Glutamatergic neuron (in vitro differentiated cells): ENCODE measurements around the gene EGLN3. TPM values are rescaled to one million over a fixed set of nuclear protein-coding genes. Genes with fewer than 3 reads are reported as not detected.
"Not testable (repeated sequence)": the region's sequence is repeated elsewhere in the genome, so short reads cannot be mapped to it uniquely, and the experiment has no call there.

ENCODE experiments used
- DNase-seq: peaks from one replicate; pipeline ENCODE4 v3.0.0; 2022
- H3K27ac Mint-ChIP-seq: one replicate; pipeline ENCODE4 v1.8.0; 2020; ENCODE audit warnings: mild to moderate bottlenecking, mixed read lengths, inconsistent platforms; ENCODE audit not compliant: unreplicated experiment
- H3K27me3 Mint-ChIP-seq: one replicate; pipeline ENCODE4 v1.8.0; 2020; ENCODE audit warnings: mild to moderate bottlenecking, moderate library complexity, mixed read lengths, inconsistent platforms; ENCODE audit not compliant: unreplicated experiment
- H3K36me3 Mint-ChIP-seq: one replicate; pipeline ENCODE4 v1.8.0; 2020; ENCODE audit warnings: mild to moderate bottlenecking, mixed read lengths, inconsistent platforms; ENCODE audit not compliant: unreplicated experiment
- H3K4me1 Mint-ChIP-seq: one replicate; pipeline ENCODE4 v1.8.0; 2020; ENCODE audit warnings: mild to moderate bottlenecking, low read depth, mixed read lengths, inconsistent platforms; ENCODE audit not compliant: unreplicated experiment
- H3K4me3 Mint-ChIP-seq: one replicate; pipeline ENCODE4 v1.8.0; 2020; ENCODE audit warnings: mild to moderate bottlenecking, mixed read lengths, inconsistent platforms; ENCODE audit not compliant: unreplicated experiment
- H3K9me3 Mint-ChIP-seq: one replicate; pipeline ENCODE4 v1.8.0; 2020; ENCODE audit warnings: mild to moderate bottlenecking, moderate library complexity, mixed read lengths, inconsistent platforms; ENCODE audit not compliant: unreplicated experiment
- total RNA-seq: library from RNA; stranded (reverse); fragmentation: NEBNext Ultra II Directional; extraction: Animal tissue kit (Norgen Biotek cat#: 25700); gene quantifications from one replicate; pipeline ENCODE4 v1.2.1, GENCODE V29; 2021; ENCODE audit not compliant: unreplicated experiment
- TF ChIP-seq, protein P1 (sequence below): fragments of 200-600 bp; sonication (generic); IDR thresholded peaks from one replicate; pipeline ENCODE4 v1.5.0; 2021; ENCODE audit not compliant: partially characterized antibody, unreplicated experiment

EGLN3 gene
- total RNA-seq, 1 donor from 2014 or later = 1.9 TPM

DNA sequence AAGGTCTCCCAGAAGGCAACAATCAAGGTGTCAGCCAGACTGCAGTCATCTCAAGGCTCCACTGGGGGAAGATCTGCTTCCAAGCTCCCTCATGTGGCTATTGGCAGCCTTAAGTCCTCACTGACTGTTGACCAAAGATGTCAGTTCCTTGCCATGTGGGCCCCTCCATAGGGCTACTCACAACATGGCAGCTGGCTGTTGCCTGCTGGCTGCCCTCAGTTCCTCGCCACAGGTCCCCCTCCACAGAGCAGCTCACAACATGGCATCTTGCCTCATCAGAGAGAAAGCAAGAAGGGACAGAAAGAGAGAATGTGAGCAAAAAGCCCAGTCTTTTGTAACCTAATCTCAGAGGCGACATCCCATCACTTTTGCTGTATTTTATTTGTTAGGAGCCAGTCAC, 34.4 kb upstream of the EGLN3 start:
- no peaks in the 10 kb centered on the region for H3K36me3 Mint-ChIP-seq
- peaks cover 2% of the 10 kb centered on the region for H3K27me3 Mint-ChIP-seq
- H3K27ac Mint-ChIP-seq = no peak overlapping the region
- TF ChIP-seq, protein P1, sequence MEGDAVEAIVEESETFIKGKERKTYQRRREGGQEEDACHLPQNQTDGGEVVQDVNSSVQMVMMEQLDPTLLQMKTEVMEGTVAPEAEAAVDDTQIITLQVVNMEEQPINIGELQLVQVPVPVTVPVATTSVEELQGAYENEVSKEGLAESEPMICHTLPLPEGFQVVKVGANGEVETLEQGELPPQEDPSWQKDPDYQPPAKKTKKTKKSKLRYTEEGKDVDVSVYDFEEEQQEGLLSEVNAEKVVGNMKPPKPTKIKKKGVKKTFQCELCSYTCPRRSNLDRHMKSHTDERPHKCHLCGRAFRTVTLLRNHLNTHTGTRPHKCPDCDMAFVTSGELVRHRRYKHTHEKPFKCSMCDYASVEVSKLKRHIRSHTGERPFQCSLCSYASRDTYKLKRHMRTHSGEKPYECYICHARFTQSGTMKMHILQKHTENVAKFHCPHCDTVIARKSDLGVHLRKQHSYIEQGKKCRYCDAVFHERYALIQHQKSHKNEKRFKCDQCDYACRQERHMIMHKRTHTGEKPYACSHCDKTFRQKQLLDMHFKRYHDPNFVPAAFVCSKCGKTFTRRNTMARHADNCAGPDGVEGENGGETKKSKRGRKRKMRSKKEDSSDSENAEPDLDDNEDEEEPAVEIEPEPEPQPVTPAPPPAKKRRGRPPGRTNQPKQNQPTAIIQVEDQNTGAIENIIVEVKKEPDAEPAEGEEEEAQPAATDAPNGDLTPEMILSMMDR = no peak
- no peak overlapping the region for H3K4me3 Mint-ChIP-seq
- DNase-seq = no peak
- H3K4me1 Mint-ChIP-seq = peaks cover 6% of the 10 kb centered on the region
- peaks cover 7% of the 10 kb centered on the region for H3K9me3 Mint-ChIP-seq

DNA sequence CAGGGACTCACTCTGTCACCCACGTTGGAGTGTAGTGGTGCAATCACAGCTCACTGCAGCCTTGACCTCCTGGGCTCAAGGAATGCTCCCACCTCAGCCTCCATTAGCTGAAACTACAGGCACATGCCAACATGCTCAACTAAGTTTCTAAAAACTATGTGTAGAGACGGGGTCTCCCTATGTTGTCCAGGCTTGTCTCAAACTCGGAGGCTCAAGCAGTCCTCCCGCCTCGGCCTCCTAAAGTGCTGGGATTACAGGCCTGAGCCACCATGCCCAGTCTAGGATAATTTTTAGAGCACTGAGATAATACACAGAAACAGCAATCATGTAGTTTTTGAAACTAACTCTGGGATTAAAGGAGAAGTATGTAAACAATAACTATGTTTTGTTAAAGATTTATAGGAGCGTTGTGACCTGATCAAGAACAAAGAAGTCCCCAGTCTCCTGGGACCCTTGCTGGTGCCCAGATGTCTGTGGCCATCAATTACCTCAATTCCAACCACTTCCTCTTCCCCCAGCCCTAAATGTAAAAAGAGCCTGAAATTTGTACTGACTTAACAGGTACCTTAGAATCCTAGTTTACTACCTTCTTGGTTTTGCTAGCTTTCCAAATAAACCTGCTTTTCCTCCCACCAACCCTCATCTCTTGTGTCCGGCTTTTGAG, 28.9 kb upstream of the EGLN3 start:
- Mint-ChIP-seq H3K9me3 (peaks cover 5% of the 10 kb centered on the region), H3K36me3 (no peaks in the 10 kb centered on the region), H3K4me1 (no peaks in the 10 kb centered on the region), H3K27me3 (no peaks in the 10 kb centered on the region), H3K4me3 (no peak overlapping the region), H3K27ac (no peak overlapping the region)
- no peak for DNase-seq
- TF ChIP-seq, protein P1 = no peak

DNA sequence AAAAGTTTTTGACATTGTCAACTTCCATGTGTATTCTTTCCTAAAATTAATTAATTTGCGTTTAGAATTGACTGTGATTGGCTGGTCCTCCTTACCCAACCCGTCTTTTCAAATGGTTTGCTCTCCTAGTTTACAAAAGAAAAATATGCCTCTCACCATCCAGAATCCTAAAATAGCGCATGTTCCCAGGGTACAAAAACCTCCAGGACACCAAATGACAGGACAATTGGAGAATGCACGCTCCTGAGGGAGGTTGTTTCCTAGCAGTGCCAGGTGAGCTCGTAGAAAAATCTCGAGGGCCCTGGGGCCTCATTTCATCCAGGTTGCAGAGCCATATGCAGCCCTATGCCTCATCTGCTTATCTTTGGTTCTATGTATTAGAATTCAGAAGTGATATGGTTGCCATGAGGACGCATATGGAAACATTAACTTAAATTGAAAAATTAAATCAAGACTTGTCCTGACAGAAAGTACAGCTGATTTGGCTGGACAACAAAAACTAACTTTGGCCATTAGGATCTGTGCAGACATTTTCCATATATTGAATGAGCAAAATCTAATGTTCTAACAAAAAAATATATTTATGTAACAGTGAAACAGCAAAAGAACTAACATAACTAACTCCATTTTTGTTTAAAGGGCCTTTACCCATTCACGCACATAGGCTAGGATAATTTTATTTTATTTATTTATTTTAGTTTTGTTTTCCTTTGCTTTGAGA, 28.2 kb upstream of the EGLN3 start:
- H3K36me3 Mint-ChIP-seq = no peaks in the 10 kb centered on the region
- H3K9me3 Mint-ChIP-seq = peaks cover 5% of the 10 kb centered on the region
- TF ChIP-seq, protein P1 = no peak
- no peak for DNase-seq
- H3K27me3 Mint-ChIP-seq = no peaks in the 10 kb centered on the region
- no peak overlapping the region for H3K4me3 Mint-ChIP-seq
- no peaks in the 10 kb centered on the region for H3K4me1 Mint-ChIP-seq
- no peak overlapping the region for H3K27ac Mint-ChIP-seq

DNA sequence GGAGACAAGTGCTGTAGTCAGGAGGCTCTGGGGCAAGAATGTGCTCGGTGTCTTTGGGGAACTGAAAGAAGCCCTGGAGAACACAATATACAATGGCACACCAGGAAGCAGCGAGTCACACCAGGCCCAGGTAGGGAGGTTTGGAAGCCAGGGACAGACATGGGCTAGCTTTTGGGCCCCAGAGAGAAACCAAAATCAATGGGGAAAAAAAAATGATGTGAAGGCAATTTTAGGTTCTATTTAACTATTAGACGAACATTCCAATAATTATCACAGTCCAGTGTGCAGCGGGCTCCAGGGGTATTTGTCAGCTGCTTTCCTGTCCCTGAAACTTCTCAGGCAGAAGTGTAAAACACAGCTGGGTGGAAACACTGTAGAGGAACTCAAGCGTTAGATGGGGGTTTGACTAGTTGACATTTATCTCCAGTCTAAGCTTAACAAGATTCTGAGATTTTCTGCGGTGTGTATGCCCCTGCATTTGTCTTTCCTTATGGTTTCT, 21.8 kb upstream of the EGLN3 start:
- H3K4me3 Mint-ChIP-seq = no peak overlapping the region
- no peaks in the 10 kb centered on the region for H3K4me1 Mint-ChIP-seq
- no peaks in the 10 kb centered on the region for H3K36me3 Mint-ChIP-seq
- peaks cover 5% of the 10 kb centered on the region for H3K9me3 Mint-ChIP-seq
- no peaks in the 10 kb centered on the region for H3K27me3 Mint-ChIP-seq
- TF ChIP-seq, protein P1 = no peak
- H3K27ac Mint-ChIP-seq = no peak overlapping the region
- DNase-seq = no peak

DNA sequence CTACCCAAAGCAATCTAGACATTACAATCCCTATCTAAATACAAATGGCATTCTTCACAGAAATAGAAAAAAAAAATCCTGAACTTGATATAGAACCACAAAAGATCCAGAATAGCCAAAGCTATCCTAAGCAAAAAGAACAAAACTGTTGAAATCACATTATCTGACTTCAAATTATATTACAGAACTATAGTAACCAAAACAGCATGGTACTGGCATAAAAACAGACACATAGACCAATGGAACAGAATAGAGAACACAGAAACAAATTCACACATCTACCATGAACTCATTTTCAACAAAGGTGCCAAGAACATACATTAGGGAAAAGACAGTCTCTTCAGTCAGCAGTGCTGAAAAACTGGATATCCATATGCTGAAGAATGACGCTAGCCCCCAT, 19.0 kb upstream of the EGLN3 start:
- not testable (repeated sequence) for H3K27me3 Mint-ChIP-seq, DNase-seq, H3K27ac Mint-ChIP-seq, H3K4me3 Mint-ChIP-seq, H3K9me3 Mint-ChIP-seq, H3K36me3 Mint-ChIP-seq, H3K4me1 Mint-ChIP-seq
